PC-3 (cell line): ENCODE measurements around the gene MEGF9. TPM values are rescaled to one million over a fixed set of nuclear protein-coding genes. Genes with fewer than 3 reads are reported as not detected.

Experiments used
- ATAC-seq: fragments of 200-7000 bp; cut with Tn5 transposase; 2 replicates; pipeline ENCODE4 v1.9.1; 2020; ENCODE audit warnings: mild to moderate bottlenecking, moderate library complexity
- BruUV-seq: library from RNA; stranded (reverse); fragments of 400-500 nt; replicated peaks from 2 replicates; lab custom pipeline; 2021; lab: Mats Ljungman, UMichigan
- CTCF ChIA-PET: fragments of 300-600 bp; sonication (Branson Sonifier 250); formaldehyde crosslinking; loops from one replicate; lab custom pipeline; 2022; ENCODE audit warnings: antibody characterized with exemption; lab: Charles Lee
- POLR2A ChIA-PET: fragments of 300-600 bp; sonication (Branson Sonifier 250); formaldehyde crosslinking; loops from one replicate; lab custom pipeline; 2022; ENCODE audit warnings: antibody characterized with exemption; ENCODE audit not compliant: unreplicated experiment; lab: Charles Lee
- DNase-seq: peaks from one replicate; pipeline ENCODE4 v3.0.0-alpha.2; 2015
- H2AFZ ChIP-seq: fragments of 300-600 bp; sonication (generic); 2 replicates; pipeline ENCODE4 v1.6.0; 2016; ENCODE audit warnings: antibody characterized with exemption, low read length
- H3F3A ChIP-seq: fragments of 300-600 bp; sonication (generic); one replicate; pipeline ENCODE4 v1.6.0; 2017; ENCODE audit warnings: antibody characterized with exemption, low read length, control low read depth, mild to moderate bottlenecking; ENCODE audit not compliant: unreplicated experiment
- H3K27ac ChIP-seq: fragments of 300-600 bp; sonication (generic); 2 replicates; pipeline ENCODE4 v1.5.1; 2016; ENCODE audit warnings: mild to moderate bottlenecking, low read length
- H3K27me3 ChIP-seq: fragments of 300-600 bp; sonication (generic); 2 replicates; pipeline ENCODE4 v1.6.1; 2016; ENCODE audit warnings: low read length, mixed read lengths
- H3K36me3 ChIP-seq: fragments of 300-600 bp; sonication (generic); 2 replicates; pipeline ENCODE4 v1.6.1; 2016; ENCODE audit warnings: low read depth, mixed run types, low read length, mixed read lengths
- H3K4me1 ChIP-seq: fragments of 300-600 bp; sonication (generic); 2 replicates; pipeline ENCODE4 v1.5.1; 2016; ENCODE audit warnings: low read length; ENCODE audit not compliant: insufficient read depth
- H3K4me2 ChIP-seq: fragments of 300-600 bp; sonication (generic); 2 replicates; pipeline ENCODE4 v1.6.0; 2016; ENCODE audit warnings: low read length
- H3K4me3 ChIP-seq: fragments of 300-600 bp; sonication (generic); 2 replicates; pipeline ENCODE4 v1.5.1; 2016; ENCODE audit warnings: mild to moderate bottlenecking, low read length, mixed read lengths
- H3K79me2 ChIP-seq: fragments of 300-600 bp; sonication (generic); 2 replicates; pipeline ENCODE4 v1.6.1; 2017; ENCODE audit warnings: low read length, mixed read lengths
- H3K9ac ChIP-seq: fragments of 300-600 bp; sonication (generic); 2 replicates; pipeline ENCODE4 v1.6.0; 2016; ENCODE audit warnings: mild to moderate bottlenecking, low read length
- H3K9me2 ChIP-seq: fragments of 300-600 bp; sonication (generic); replicated peaks from 2 replicates; pipeline ENCODE4 v1.6.1; 2016; ENCODE audit warnings: mixed run types, low read length, mixed read lengths
- H3K9me3 ChIP-seq: fragments of 300-600 bp; sonication (generic); 2 replicates; pipeline ENCODE4 v1.6.1; 2016; ENCODE audit warnings: low read length, mixed read lengths
- H4K20me1 ChIP-seq: fragments of 300-600 bp; sonication (generic); 2 replicates; pipeline ENCODE4 v1.6.1; 2016; ENCODE audit warnings: low read length, mixed read lengths
- CTCF ChIP-seq: fragments of 300-600 bp; sonication (generic); conservative IDR thresholded peaks from 2 replicates; pipeline ENCODE4 v1.5.1; 2017; ENCODE audit warnings: antibody characterized with exemption, low read depth, mild to moderate bottlenecking, low read length
- EZH2 ChIP-seq: fragments of 300-600 bp; sonication (generic); IDR thresholded peaks from one replicate; pipeline ENCODE4 v1.6.1; 2017; ENCODE audit warnings: antibody characterized with exemption, mild to moderate bottlenecking, low read length; ENCODE audit not compliant: unreplicated experiment
- EZH2phosphoT487 ChIP-seq: fragments of 300-600 bp; sonication (generic); IDR thresholded peaks from 2 replicates; pipeline ENCODE4 v1.6.1; 2018; ENCODE audit warnings: mild to moderate bottlenecking, antibody characterized with exemption, low read length, borderline replicate concordance
- intact Hi-C: fragments of 100-400 bp; cut with micrococcal nuclease; formaldehyde crosslinking; loops from 2 replicates; pipeline ENCODE4 v1.9.0; 2023
- total RNA-seq: library from RNA; depleted of rRNA; stranded (reverse); fragments of >200 nt; gene quantifications from 2 replicates; pipeline ENCODE4 v1.2.3, GENCODE V29; 2014

MEGF9 gene
- total RNA-seq, 1 experiment from 2014 or later: 2.6 TPM

- H4K20me1 ChIP-seq: no peaks in the 10 kb centered on the region
- ChIA-PET POLR2A (no interaction called here), CTCF (no interaction called here)
- no TSS peak for BruUV-seq
- H3K9me2 ChIP-seq: no peaks in the 10 kb centered on the region
- H2AFZ ChIP-seq: no peak overlapping the region
- TF ChIP-seq EZH2 (no peak), EZH2phosphoT487 (no peak), CTCF (no peak)
- no peak overlapping the region for H3K9ac ChIP-seq
- no peak for ATAC-seq
- no peaks in the 10 kb centered on the region for H3K4me1 ChIP-seq
- H3K4me3 ChIP-seq: no peak overlapping the region
- H3K9me3 ChIP-seq: no peaks in the 10 kb centered on the region
- intact Hi-C loops: no loop called here
- no peak overlapping the region for H3K4me2 ChIP-seq
- H3K36me3 ChIP-seq: no peaks in the 10 kb centered on the region
- no peak for DNase-seq
- no peak overlapping the region for H3K27ac ChIP-seq
- no peaks in the 10 kb centered on the region for H3K79me2 ChIP-seq
- H3K27me3 ChIP-seq: no peaks in the 10 kb centered on the region
- H3F3A ChIP-seq: no peaks in the 10 kb centered on the region
These were observed 111.3 kb downstream of the MEGF9 start for GRCh38 chr9:120603010-120603409.

- no peak overlapping the region for H3K4me3 ChIP-seq
- BruUV-seq: no TSS peak
- POLR2A ChIA-PET: no interaction called here
These were observed 120.4 kb downstream of the MEGF9 start for GRCh38 chr9:120593955-120594277.

More at GRCh38 chr9:120593955-120594277, 120.4 kb downstream of the MEGF9 start:
- Histone ChIP-seq H3K9me2 (no peaks in the 10 kb centered on the region), H3K36me3 (no peaks in the 10 kb centered on the region), H3K27ac (no peak overlapping the region), H2AFZ (no peak overlapping the region), H3F3A (no peaks in the 10 kb centered on the region), H3K4me1 (no peaks in the 10 kb centered on the region), H3K79me2 (no peaks in the 10 kb centered on the region), H3K9ac (no peak overlapping the region), H4K20me1 (no peaks in the 10 kb centered on the region), H3K4me2 (no peak overlapping the region), H3K27me3 (no peaks in the 10 kb centered on the region), H3K9me3 (no peaks in the 10 kb centered on the region)
- intact Hi-C loops: no loop called here
- no peak for ATAC-seq
- TF ChIP-seq CTCF (no peak), EZH2phosphoT487 (no peak), EZH2 (no peak)
- CTCF ChIA-PET: no interaction called here
- DNase-seq: no peak
